ENCODE results near the gene DUSP6.

Gene DUSP6

GRCh38 chr12:89373763-89374572, 21.7 kb upstream of the DUSP6 start:
- DNase-seq (ENCODE audit: low spot score), result no peak

- no peak for DNase-seq (ENCODE audit: low spot score)
Observed at GRCh38 chr12:89372584-89373370, 20.5 kb upstream of the DUSP6 start.

- DNase-seq (ENCODE audit: low spot score), result peak; percentile 15
Observed at GRCh38 chr12:89370850-89371249, 18.5 kb upstream of the DUSP6 start.

- no peak for DNase-seq (ENCODE audit: low spot score)
Observed at GRCh38 chr12:89370421-89370831, 18.1 kb upstream of the DUSP6 start.

GRCh38 chr12:89369166-89369565, 16.9 kb upstream of the DUSP6 start:
- DNase-seq (ENCODE audit: low spot score), result no peak

- DNase-seq (ENCODE audit: low spot score), result no peak
Observed at GRCh38 chr12:89368391-89368790, 16.1 kb upstream of the DUSP6 start.

GRCh38 chr12:89366676-89367364, 14.5 kb upstream of the DUSP6 start:
- DNase-seq (ENCODE audit: low spot score), result no peak

- no peak for DNase-seq (ENCODE audit: low spot score)
Observed at GRCh38 chr12:89364631-89365030, 12.3 kb upstream of the DUSP6 start.

- DNase-seq (ENCODE audit: low spot score), result no peak
Observed at GRCh38 chr12:89364058-89364457, 11.8 kb upstream of the DUSP6 start.

- no peak for DNase-seq (ENCODE audit: low spot score)
Observed at GRCh38 chr12:89363582-89363981, 11.3 kb upstream of the DUSP6 start.

- DNase-seq (ENCODE audit: low spot score), result no peak
Observed at GRCh38 chr12:89363084-89363483, 10.8 kb upstream of the DUSP6 start.

GRCh38 chr12:89359615-89360014, 7.3 kb upstream of the DUSP6 start:
- no peak for DNase-seq (ENCODE audit: low spot score)

GRCh38 chr12:89358805-89359204, 6.5 kb upstream of the DUSP6 start:
- DNase-seq (ENCODE audit: low spot score), result no peak

- no peak for DNase-seq (ENCODE audit: low spot score)
Observed at GRCh38 chr12:89357297-89357730, 5.0 kb upstream of the DUSP6 start.

- DNase-seq (ENCODE audit: low spot score), result no peak
Observed at GRCh38 chr12:89356069-89356665, 3.9 kb upstream of the DUSP6 start.

GRCh38 chr12:89355243-89356068, 3.2 kb upstream of the DUSP6 start:
- DNase-seq (ENCODE audit: low spot score), result no peak

- DNase-seq (ENCODE audit: low spot score), result peak; percentile 36
Observed at GRCh38 chr12:89354612-89355067, 2.3 kb upstream of the DUSP6 start.

- peak; percentile 35 for DNase-seq (ENCODE audit: low spot score)
Observed at GRCh38 chr12:89353823-89354611, 1.7 kb upstream of the DUSP6 start.

- peak; percentile 46 for DNase-seq (ENCODE audit: low spot score)
Observed at GRCh38 chr12:89353188-89353822, 1.0 kb upstream of the DUSP6 start.

- DNase-seq (ENCODE audit: low spot score), result no peak
Observed at GRCh38 chr12:89352242-89352491, 134 bp downstream of the DUSP6 start.
